Measurements from ENCODE around the gene CTRL.
"Not testable (repeated sequence)": the region's sequence is repeated elsewhere in the genome, so short reads cannot be mapped to it uniquely, and the experiment has no call there.

DNA sequence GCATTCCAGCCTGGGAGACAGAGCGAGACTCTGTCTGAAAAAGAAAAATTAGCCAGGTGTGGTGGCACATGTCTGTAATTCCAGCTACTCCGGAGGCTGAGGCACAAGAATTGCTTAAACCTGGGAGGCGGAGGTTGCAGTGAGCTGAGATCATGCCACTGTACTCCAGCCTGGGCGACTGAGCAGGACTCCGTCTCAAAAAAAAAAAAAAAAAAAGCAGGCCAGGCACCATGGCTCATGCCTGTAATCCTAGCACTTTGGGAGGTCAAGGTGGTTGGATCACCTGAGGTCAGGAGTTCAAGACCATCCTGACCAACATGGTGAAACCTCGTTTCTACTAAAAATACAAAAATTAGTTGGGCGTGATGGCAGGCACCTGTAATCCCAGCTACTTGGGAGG, 40.6 kb upstream of the CTRL start:
- TF ChIP-seq, protein P1, sequence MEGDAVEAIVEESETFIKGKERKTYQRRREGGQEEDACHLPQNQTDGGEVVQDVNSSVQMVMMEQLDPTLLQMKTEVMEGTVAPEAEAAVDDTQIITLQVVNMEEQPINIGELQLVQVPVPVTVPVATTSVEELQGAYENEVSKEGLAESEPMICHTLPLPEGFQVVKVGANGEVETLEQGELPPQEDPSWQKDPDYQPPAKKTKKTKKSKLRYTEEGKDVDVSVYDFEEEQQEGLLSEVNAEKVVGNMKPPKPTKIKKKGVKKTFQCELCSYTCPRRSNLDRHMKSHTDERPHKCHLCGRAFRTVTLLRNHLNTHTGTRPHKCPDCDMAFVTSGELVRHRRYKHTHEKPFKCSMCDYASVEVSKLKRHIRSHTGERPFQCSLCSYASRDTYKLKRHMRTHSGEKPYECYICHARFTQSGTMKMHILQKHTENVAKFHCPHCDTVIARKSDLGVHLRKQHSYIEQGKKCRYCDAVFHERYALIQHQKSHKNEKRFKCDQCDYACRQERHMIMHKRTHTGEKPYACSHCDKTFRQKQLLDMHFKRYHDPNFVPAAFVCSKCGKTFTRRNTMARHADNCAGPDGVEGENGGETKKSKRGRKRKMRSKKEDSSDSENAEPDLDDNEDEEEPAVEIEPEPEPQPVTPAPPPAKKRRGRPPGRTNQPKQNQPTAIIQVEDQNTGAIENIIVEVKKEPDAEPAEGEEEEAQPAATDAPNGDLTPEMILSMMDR (IDR thresholded peaks at IDR 0.05), result not testable (repeated sequence)
- not testable (repeated sequence) for TF ChIP-seq POLR2A, POLR2AphosphoS5 (IDR thresholded peaks at IDR 0.05)
